Liver (tissue), 9 donors: ENCODE data around the gene MEDAG. TPM values are rescaled to one million over a fixed set of nuclear protein-coding genes. Genes with fewer than 3 reads are reported as not detected.

Experiments
- DNase-seq: peaks from one replicate; pipeline ENCODE4 v3.0.0-alpha.2; 2017; ENCODE audit warnings: low spot score
- H3K27ac ChIP-seq, 2 donors: one replicate each; pipeline ENCODE4 v1.7.0; 2013; ENCODE audit warnings: inconsistent platforms in 2 of 2, low read length in 2 of 2, control low read depth in 1 of 2, low read depth in 1 of 2, mild to moderate bottlenecking in 1 of 2
- H3K27me3 ChIP-seq, 4 donors: one replicate each; pipeline versions ENCODE4 v1.6.1 to v1.7.0; 2013; ENCODE audit warnings: low read length in 3 of 4, inconsistent platforms in 1 of 4, mild to moderate bottlenecking in 1 of 4, moderate library complexity in 1 of 4; ENCODE audit not compliant: control insufficient read depth in 4 of 4, insufficient read depth in 4 of 4
- H3K36me3 ChIP-seq, 4 donors: one replicate each; pipeline versions ENCODE4 v1.6.1 to v1.7.0; 2013; ENCODE audit warnings: low read length in 3 of 4, mild to moderate bottlenecking in 3 of 4, low read depth in 1 of 4, moderate library complexity in 1 of 4; ENCODE audit not compliant: control insufficient read depth in 4 of 4, insufficient read depth in 3 of 4
- H3K4me1 ChIP-seq, 4 donors: one replicate each; pipeline versions ENCODE4 v1.6.1 to v1.7.0; 2013; ENCODE audit warnings: low read length in 3 of 4, mild to moderate bottlenecking in 3 of 4, moderate library complexity in 1 of 4; ENCODE audit not compliant: control insufficient read depth in 4 of 4, insufficient read depth in 4 of 4
- H3K4me3 ChIP-seq, 3 donors: one replicate each; pipeline versions ENCODE4 v1.6.1 to v1.7.0; 2013; ENCODE audit warnings: low read length in 3 of 3, control low read depth in 1 of 3, low read depth in 1 of 3, mild to moderate bottlenecking in 1 of 3
- H3K9ac ChIP-seq, 2 donors: one replicate each; pipeline ENCODE4 v1.7.0; 2013; ENCODE audit warnings: low read length in 2 of 2, mild to moderate bottlenecking in 2 of 2, moderate library complexity in 2 of 2, control low read depth in 1 of 2, low read depth in 1 of 2
- H3K9me3 ChIP-seq, 4 donors: one replicate each; pipeline versions ENCODE4 v1.6.1 to v1.7.0; 2013; ENCODE audit warnings: low read length in 3 of 4; ENCODE audit not compliant: control insufficient read depth in 4 of 4
- ATF3 ChIP-seq: IDR thresholded peaks from 2 replicates; pipeline ENCODE4 v1.6.1; 2016; ENCODE audit warnings: antibody characterized with exemption
- CTCF ChIP-seq: fragments of 150-350 bp; IDR thresholded peaks from 2 replicates; pipeline ENCODE4 v1.5.1; 2017; ENCODE audit warnings: improper control_type of control experiment, low read depth, low read length; ENCODE audit not compliant: missing input control
- EGR1 ChIP-seq, 2 donors: IDR thresholded peaks; 2 replicates each; pipeline ENCODE4 v1.6.1; 2016 to 2018; ENCODE audit warnings: antibody characterized with exemption in 2 of 2, low read depth in 2 of 2
- FOXA1 ChIP-seq: IDR thresholded peaks from 2 replicates; pipeline ENCODE4 v1.6.1; 2016; ENCODE audit warnings: antibody characterized with exemption
- FOXA2 ChIP-seq: IDR thresholded peaks from 2 replicates; pipeline ENCODE4 v1.6.1; 2016; ENCODE audit warnings: antibody characterized with exemption
- GABPA ChIP-seq, 2 donors: IDR thresholded peaks in 1 of 2; conservative IDR thresholded peaks in 1 of 2; 2 replicates each; pipeline ENCODE4 v1.6.1; 2016; ENCODE audit warnings: antibody characterized with exemption in 2 of 2, mild to moderate bottlenecking in 1 of 2, moderate library complexity in 1 of 2
- HNF4A ChIP-seq, 2 donors: conservative IDR thresholded peaks; 2 replicates each; pipeline ENCODE4 v1.6.1; 2016; ENCODE audit warnings: antibody characterized with exemption in 2 of 2, mild to moderate bottlenecking in 2 of 2
- HNF4G ChIP-seq: IDR thresholded peaks from 2 replicates; pipeline ENCODE4 v1.6.1; 2016; ENCODE audit warnings: antibody characterized with exemption
- JUND ChIP-seq, 2 donors: IDR thresholded peaks; 2 replicates each; pipeline ENCODE4 v1.6.1; 2016; ENCODE audit warnings: antibody characterized with exemption in 2 of 2
- MAX ChIP-seq: IDR thresholded peaks from 2 replicates; pipeline ENCODE4 v1.6.1; 2016; ENCODE audit warnings: antibody characterized with exemption
- NR2F2 ChIP-seq: IDR thresholded peaks from 2 replicates; pipeline ENCODE4 v1.6.1; 2016; ENCODE audit warnings: antibody characterized with exemption
- RAD21 ChIP-seq, 2 donors: IDR thresholded peaks; 2 replicates each; pipeline ENCODE4 v1.6.1; 2016; ENCODE audit warnings: antibody characterized with exemption in 2 of 2, mild to moderate bottlenecking in 2 of 2
- REST ChIP-seq: IDR thresholded peaks from 2 replicates; pipeline ENCODE4 v1.6.1; 2016; ENCODE audit warnings: antibody characterized with exemption, mild to moderate bottlenecking
- RXRA ChIP-seq, 2 donors: IDR thresholded peaks; 2 replicates each; pipeline ENCODE4 v1.6.1; 2017 to 2018; ENCODE audit warnings: antibody characterized with exemption in 2 of 2, mild to moderate bottlenecking in 1 of 2
- SP1 ChIP-seq: IDR thresholded peaks from 2 replicates; pipeline ENCODE4 v1.6.1; 2018; ENCODE audit warnings: antibody characterized with exemption, mild to moderate bottlenecking
- TAF1 ChIP-seq: conservative IDR thresholded peaks from 2 replicates; pipeline ENCODE4 v1.6.1; 2016; ENCODE audit warnings: antibody characterized with exemption, mild to moderate bottlenecking
- YY1 ChIP-seq: IDR thresholded peaks from 2 replicates; pipeline ENCODE4 v1.6.1; 2016; ENCODE audit warnings: antibody characterized with exemption, mild to moderate bottlenecking
- ZBTB33 ChIP-seq: IDR thresholded peaks from 2 replicates; pipeline ENCODE4 v1.6.1; 2016; ENCODE audit warnings: antibody characterized with exemption
- WGBS: extraction: QIAGEN DNeasy Blood & Tissue Kit; methylation state at CpG from one replicate; pipeline ENCODE4 v1.1.7; 2013; 5-methylcytosine and 5-hydroxymethylcytosine counted together
- polyA plus RNA-seq, 2 donors: library from polyadenylated mRNA; stranded (reverse) in 1 of 2; unstranded in 1 of 2; fragments of 200-250 nt in 1 of 2; fragments of >200 nt in 1 of 2; fragmentation: Nextera tagmentation in 1 of 2; extraction: Ambion mirVana in 1 of 2; gene quantifications; one replicate each; pipeline versions ENCODE4 v1.2.1 to v1.2.3, GENCODE V29; 2013 to 2015
- total RNA-seq, 2 donors: library from RNA; depleted of rRNA; stranded (reverse); fragments of >200 nt; gene quantifications; one replicate each; pipeline ENCODE4 v1.2.3, GENCODE V29; 2014
- donor health status: healthy.
- donor health status: healthy.
- donor health status: healthy.
- donor health status: healthy.
- donor health status: healthy.

Gene MEDAG
- total and polyA plus RNA-seq, 4 donors, result 0.05 to 0.50 (median 0.27) TPM

- H3K9ac ChIP-seq, result no peak overlapping the region
- no peak for TF ChIP-seq SP1
- no peak for TF ChIP-seq HNF4A (conservative IDR thresholded peaks at IDR 0.05)
- no peak for TF ChIP-seq JUND (IDR thresholded peaks at IDR 0.05)
- no peak for TF ChIP-seq CTCF
- TF ChIP-seq GABPA (IDR thresholded peaks at IDR 0.05 in 1 of 2, conservative IDR thresholded peaks at IDR 0.05 in 1 of 2), result no peak
- TF ChIP-seq NR2F2, result no peak
- no peak for TF ChIP-seq YY1
- TF ChIP-seq FOXA1, result no peak
- TF ChIP-seq HNF4G, result no peak
- no peak for TF ChIP-seq EGR1 (IDR thresholded peaks at IDR 0.05; ENCODE audit: low read depth in 2 of 2)
- no peak for TF ChIP-seq ZBTB33
- no peak for TF ChIP-seq RAD21 (IDR thresholded peaks at IDR 0.05)
- TF ChIP-seq RXRA (IDR thresholded peaks at IDR 0.05), result no peak
- TF ChIP-seq ATF3, result no peak
- no peak for TF ChIP-seq FOXA2
- TF ChIP-seq REST, result no peak
- no peak for DNase-seq
- no peaks in the 10 kb centered on the region for H3K9me3 ChIP-seq
- no peak overlapping the region for H3K27ac ChIP-seq
- H3K36me3 ChIP-seq, result no peaks in the 10 kb centered on the region
- H3K4me1 ChIP-seq, result no peaks in the 10 kb centered on the region
- peaks cover 0 to 9% (median under 1%) of the 10 kb centered on the region in 4 donors for H3K27me3 ChIP-seq
- H3K4me3 ChIP-seq, result no peak overlapping the region
These were observed 8.0 kb upstream of the MEDAG start for GRCh38 chr13:30898070-30898469.

GRCh38 chr13:30898678-30899241 is 7.3 kb upstream of the MEDAG start:
- H3K27me3 ChIP-seq, result peaks cover 0 to 9% (median under 1%) of the 10 kb centered on the region in 4 donors
- H3K9ac ChIP-seq, result no peak overlapping the region
- H3K36me3 ChIP-seq, result no peaks in the 10 kb centered on the region
- H3K27ac ChIP-seq, result peak overlapping the region; percentile 25 to 42
- WGBS, result 45% methylated on average over 7 of the region's 7 CpGs
- H3K4me3 ChIP-seq, result no peak overlapping the region
- no peak for DNase-seq
- no peaks in the 10 kb centered on the region for H3K4me1 ChIP-seq
- H3K9me3 ChIP-seq, result no peaks in the 10 kb centered on the region
- TF ChIP-seq REST, result no peak
- no peak for TF ChIP-seq FOXA1
- no peak for TF ChIP-seq ATF3
- no peak for TF ChIP-seq MAX
- TF ChIP-seq ZBTB33, result no peak
- TF ChIP-seq EGR1 (IDR thresholded peaks at IDR 0.05; ENCODE audit: low read depth in 2 of 2), result no peak
- no peak for TF ChIP-seq TAF1
- peak; percentile 53 for TF ChIP-seq SP1
